Hepatocyte (in vitro differentiated cells): ENCODE results near the gene KRTAP12-2.

ENCODE experiments used
- CTCF ChIP-seq: fragments of 200-600 bp; sonication (generic); IDR thresholded peaks from 2 replicates; pipeline ENCODE4 v1.5.1; 2016; ENCODE audit warnings: antibody characterized with exemption, mild to moderate bottlenecking; ENCODE audit not compliant: poor library complexity
- EZH2phosphoT487 ChIP-seq: fragments of 200-600 bp; sonication (generic); IDR thresholded peaks from one replicate; pipeline ENCODE4 v1.6.1; 2018; ENCODE audit warnings: antibody characterized with exemption, mild to moderate bottlenecking, low read depth, moderate library complexity; ENCODE audit not compliant: unreplicated experiment, severe bottlenecking

- TF ChIP-seq CTCF (no peak), EZH2phosphoT487 (no peak)
These were observed 41.0 kb downstream of the KRTAP12-2 start for GRCh38 chr21:44625756-44626155.
